Retinal pigment epithelial cell (primary cell): ENCODE results near the gene TWNK.

Experiments
- DNase-seq: peaks from one replicate; pipeline ENCODE4 v3.0.0-alpha.2; 2010; ENCODE audit warnings: low read depth
- H3K4me3 ChIP-seq: 2 replicates; pipeline ENCODE4 v1.5.1; 2011; ENCODE audit warnings: mild to moderate bottlenecking, low read length, control low read depth, moderate library complexity
- CTCF ChIP-seq: conservative IDR thresholded peaks from 2 replicates; pipeline ENCODE4 v1.5.1; 2011; ENCODE audit warnings: low read depth, low read length, control low read depth, inconsistent platforms

The TWNK gene

DNA sequence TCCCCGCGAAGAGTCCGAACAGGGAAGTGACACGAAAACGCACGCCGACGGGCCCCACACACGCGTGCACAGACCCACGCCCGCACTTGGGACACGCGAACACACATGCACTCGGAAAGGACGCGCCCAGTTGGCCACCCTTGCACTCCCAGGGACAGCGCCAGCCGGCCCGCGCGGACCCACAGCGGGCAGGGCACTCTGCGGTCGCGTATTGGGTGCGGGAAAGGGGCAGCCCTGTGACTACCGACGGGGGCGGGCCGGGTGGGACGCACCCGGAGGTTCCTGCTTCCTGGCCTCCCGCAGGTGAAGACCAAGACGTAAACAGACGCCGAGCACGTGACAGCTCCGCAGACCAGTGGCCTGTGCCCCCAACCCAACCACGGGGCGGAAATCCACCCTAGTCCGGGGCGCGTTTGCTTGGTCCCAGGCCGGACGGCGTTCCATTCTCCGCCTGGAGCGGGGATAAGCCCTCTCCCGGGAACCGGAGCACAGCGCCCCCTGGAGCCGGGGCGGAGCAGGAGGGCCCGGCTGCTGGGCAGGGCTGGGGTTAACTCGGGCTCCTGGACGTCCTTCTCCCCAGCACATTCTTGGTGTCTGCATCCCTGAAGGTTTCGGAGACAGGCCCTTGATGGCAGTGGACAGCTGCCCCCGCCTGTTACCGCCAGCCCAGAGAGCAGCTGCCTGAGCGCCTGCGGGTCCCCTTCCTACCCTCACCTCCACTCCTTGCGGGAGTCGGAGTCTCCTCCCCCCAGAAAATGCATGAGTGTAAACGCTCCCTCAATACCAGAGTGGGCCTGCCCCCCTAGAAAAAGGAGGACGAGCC lies 10.2 kb downstream of the TWNK start:
- TF ChIP-seq CTCF, result peak; percentile 87
- peak overlapping the region; percentile 77 for H3K4me3 ChIP-seq
- DNase-seq, result no peak

DNA sequence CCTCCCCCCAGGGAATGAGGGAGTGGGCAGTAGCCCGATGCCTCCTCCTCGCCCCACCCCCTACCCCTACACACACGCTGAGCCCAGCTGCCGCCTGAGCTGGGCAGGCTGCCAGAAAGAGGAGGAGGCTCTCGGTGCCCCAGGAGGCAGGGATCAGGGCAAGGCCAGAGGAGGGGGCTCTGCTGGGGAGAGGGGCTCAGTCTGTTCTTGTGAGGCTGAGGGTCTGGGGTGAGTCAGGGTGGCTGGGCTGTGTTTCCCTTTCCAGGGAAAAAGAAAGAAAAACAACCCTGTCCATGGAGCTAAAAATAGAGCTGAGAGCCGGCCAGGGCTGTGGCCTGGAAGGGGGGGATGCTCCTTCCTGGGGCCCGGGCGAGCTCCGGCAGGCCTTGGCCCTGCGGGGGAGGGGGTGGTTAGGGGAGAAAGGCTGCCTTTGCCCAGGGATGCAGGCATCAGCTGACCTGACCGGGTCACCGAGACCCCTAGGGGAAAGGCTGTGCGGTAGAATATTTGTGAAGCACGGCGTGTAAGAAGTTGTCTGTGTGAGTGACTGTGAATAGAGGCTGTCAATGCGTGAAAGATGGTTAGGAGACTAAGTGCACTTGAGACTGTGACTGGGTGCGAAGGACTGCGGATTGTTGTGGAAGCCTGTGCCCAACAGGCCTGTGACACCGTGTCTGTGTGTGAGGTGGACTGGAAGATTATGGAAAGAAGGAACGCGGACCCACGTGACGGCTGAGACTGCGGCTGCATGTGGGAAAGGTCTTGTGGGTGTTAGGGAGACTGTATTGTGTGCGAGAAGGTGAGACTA lies 11.0 kb downstream of the TWNK start:
- peak overlapping the region; percentile 77 for H3K4me3 ChIP-seq
- peak; percentile 65 for DNase-seq
- TF ChIP-seq CTCF, result no peak

DNA sequence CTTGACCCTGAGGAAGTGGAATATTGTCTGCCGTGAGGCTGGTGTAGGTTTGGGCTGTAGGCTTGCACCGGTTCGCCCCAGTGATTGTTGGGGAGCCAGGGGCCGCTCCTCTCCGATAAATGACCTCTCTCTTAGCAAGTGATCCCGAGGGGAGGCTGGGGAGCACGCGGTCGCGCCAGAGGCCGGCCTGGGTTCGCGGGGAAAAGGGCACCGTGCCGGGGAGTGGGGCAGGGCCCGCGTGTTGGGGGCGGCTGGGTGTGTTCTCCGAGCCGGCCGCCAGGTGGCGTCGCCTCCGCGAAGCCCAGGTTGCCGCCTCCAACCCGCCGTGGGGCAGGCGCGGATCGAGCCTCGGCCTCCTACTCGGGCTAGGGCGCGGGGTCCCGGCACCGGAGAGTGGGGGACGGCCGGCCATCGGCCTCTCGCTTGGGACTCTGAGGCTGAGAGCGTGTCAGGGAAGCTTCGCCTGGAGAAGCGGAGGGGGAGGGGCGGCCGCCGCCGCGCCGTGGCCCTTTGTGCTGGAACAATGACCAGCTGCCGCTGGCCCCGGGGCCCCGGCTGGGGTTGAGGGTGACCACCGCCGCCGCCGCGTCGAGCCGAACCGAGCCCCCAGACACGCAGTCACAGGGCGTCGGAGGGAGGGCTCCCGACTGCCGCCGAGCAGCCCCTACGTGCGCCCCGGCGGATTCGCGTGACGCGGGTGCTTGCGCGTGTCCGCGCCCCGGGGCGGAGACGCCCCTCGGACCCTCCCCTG lies 11.8 kb downstream of the TWNK start:
- peak; percentile 69 for TF ChIP-seq CTCF
- no peak for DNase-seq

DNA sequence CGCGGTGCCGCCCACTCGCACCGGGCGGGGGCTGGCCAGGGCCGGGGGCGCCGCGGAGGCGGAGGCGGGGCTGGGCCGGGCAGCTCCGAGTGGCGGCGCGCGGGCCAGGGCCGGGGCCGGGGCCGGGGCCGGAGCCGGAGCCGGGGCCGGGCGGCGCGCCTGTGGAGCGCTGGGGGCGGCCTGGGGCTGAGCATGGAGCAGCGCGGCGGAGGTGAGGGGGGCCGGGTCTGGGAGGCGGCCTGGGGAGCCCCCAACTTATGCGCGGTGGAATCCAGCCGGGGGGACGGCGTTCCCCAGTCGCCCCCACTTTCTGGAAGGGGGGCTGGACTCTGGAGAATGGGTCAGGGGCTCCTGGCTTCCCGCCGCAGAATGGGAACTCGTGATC lies 12.4 kb downstream of the TWNK start, which contains the start of gene LZTS2:
LZTS2 (plus strand) TSS at position 67 of the 385 bp plus-strand sequence. CDS start 2,731 bp downstream, outside the sequence.
- peak within 1 kb of the TSS; percentile 87 for H3K4me3 ChIP-seq
- no peak for TF ChIP-seq CTCF
- no peak for DNase-seq

More for the DNA sequence above, 11.8 kb downstream of the TWNK start:
- peak overlapping the region; percentile 77 for H3K4me3 ChIP-seq

DNA sequence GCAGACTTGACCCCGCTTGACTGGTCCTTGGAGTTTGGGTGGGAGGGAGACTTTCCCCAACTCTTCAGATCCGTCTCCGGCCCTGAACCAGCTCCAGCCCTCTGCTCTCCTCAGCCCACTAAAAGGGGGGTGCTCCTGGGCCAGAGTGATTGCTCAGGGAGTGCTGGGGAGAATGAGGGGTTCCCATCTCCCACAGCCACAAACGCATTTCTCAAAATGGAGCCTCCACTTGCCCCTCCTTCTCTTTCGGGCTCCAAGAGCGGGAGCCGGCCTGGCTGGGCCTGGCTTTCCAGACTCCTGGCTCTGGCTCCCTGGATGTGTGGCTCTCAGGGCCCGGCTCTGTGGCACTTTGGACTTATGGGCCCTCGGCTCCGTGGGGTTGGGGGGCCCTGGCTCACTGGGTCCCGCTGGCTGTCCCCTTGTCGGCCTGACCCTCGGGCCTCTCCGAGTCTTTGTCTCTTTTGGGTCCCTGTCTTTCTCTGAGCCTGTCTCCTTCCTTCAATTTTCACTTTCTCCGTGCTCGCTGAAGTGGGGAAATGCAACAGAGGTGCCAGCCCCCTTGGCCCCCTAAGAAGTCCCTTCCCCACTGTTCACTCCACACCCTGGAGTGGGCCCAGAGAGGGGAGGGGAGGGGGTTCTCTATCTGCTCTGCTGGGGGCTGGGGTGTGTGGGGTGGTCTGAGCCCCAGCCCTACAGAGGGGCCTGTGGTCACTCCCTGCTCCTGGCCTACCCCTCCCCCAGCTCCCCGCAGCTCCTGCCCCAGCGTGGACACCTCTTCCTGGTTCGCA lies 13.0 kb downstream of the TWNK start:
- peak overlapping the region; percentile 87 for H3K4me3 ChIP-seq
- DNase-seq, result no peak
- TF ChIP-seq CTCF, result no peak
